DMS53 treated with DMSO at 0.1 percent for 48 hours (cell line): Measurements from ENCODE around the gene ZNF503.
A peak's percentile ranks its signal among the peaks of the same experiment; 100 is the strongest.

Experiments used
- DNase-seq: peaks from one replicate; lab custom pipeline; 2025; ENCODE audit not compliant: unreplicated experiment; lab: John Stamatoyannopoulos, UW

Gene ZNF503

DNA sequence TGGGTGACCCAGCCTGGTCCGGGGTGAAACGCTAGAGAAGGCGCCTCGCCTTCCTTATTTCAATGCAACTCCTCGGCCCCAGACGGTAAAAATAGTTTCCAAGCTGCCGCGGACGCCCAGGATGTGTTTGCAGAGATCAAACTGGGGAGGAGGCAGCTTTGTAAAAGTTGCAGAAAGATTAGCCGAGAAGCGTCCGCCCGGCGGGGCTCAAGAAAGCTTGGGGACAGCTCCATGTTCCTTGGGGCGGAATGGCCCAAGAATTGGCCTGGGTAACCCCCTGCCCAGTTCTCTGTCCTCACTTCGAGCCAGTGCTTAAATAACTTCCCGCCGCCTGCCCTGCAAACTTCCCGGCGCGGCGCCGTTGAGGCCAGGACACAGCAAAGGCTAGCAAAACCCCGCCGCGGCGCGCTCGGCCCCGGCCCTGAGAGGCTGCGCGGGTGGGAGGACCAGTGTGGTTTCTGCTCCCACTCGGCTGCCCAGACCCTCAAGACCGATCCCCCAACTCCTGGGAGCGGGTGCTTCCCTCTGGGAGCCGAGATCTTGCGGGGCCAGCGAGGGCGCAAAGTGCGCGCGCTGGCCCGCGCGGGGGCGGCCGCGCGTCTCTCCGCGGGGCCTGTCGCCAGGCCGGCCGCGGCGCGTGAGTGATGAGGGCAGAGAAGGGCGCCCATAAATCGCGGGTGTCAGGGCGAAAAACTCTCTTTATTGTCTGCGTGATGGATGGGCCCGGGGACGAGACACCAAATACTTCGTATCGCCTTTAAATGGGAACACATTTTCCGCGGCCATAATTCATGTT lies 6.3 kb upstream of the ZNF503 start:
- no peak for DNase-seq

DNA sequence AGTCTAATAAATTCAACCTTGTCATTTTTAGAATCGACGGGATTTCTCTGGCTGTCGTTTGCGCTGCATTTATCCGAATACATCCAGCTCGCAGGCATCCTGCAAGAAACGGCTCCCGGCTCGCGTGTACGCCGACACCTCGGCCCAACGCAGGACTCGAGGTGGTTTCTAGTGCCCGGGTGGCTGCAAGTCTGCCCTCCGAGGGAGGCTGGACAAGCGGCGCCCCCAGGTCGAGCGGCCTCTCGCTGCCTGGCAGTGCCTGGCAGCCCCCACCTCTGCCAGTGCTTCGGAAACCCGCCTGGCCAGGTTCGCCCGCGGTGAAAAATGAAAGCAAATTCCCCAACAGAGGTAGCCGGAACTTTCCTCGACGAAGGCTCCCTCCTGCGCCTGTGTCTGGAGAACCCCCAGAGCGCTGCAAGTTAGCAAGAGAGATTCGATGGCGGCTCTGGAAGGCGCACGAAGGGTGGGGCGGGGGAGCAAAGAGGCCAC lies 5.7 kb upstream of the ZNF503 start:
- DNase-seq = no peak

DNA sequence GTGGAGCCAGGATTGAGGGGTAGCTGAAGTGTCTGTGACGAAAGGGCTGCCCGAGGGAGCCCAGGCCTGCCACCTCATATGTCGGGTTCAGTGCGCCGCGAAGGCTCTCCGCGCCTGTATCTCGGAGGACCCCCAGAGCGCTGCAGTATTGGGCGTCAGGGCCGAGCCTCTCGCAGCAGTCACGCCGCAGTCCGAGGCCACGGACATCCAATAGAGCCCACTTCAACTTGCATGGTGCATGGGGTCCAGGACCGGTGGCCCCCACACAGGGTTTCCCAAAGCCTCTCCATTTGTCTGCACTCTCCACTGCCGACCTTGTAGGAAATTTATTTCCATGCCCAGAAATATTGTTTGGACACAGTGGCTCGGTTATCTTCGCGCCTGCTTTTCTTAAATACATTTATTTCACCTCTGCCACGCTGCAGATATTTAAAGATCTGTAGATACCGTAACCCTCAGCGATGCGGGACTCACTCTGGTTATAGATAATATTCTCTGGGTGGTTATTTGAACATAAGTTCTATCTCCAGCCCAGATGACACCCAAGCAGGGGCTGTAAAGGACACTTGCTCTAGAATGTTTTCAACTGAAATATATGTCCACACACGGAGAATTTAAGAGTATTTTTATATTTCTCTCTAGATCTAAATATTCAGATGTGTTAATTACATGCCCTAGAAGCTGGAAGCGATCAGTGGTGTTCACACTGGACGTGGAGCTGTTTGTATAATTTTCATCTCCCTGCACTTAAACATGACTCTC lies 5.1 kb upstream of the ZNF503 start:
- no peak for DNase-seq

DNA sequence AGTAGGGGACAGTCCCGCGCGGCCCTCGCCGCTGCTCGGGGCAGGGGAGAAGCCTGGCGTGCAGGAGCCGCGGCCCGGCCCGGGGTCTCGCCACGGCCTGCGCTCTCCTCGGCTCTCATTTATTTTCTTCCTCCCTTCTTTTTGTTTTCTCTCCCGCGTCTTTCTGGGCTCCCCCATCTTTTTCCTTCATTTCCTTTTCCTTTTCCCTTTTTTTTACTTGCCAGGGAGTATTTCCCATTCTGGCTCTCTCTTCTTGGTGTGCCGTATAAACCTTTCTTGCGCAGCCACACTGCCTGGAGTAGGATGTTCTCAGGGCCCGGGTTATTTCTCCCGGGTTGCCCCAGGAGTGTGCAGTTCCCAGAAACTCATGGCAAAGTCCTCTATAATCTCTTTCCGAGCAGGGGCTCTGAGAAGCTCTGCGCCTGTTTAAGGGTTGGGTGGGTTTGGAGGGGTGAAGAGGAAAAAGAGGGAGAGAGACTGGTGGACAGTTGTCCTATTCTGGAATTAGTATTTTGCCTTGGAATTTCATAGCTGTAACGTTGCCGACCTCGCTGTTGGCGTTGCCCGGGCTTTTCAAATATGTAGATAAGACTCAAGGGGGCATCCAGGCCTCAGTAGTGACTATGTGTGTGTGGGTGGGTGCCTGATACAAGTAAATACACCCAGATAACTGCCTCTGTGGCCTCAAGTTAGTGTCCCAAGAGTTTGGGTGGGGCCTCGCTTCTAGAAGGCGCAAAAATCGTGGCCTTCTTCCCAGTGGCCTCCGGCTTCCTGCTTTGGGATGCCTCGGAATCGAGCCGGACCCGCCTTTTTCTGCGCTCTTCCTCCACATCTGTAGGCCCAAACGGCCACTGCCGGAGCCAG lies 4.3 kb upstream of the ZNF503 start:
- DNase-seq = no peak

DNA sequence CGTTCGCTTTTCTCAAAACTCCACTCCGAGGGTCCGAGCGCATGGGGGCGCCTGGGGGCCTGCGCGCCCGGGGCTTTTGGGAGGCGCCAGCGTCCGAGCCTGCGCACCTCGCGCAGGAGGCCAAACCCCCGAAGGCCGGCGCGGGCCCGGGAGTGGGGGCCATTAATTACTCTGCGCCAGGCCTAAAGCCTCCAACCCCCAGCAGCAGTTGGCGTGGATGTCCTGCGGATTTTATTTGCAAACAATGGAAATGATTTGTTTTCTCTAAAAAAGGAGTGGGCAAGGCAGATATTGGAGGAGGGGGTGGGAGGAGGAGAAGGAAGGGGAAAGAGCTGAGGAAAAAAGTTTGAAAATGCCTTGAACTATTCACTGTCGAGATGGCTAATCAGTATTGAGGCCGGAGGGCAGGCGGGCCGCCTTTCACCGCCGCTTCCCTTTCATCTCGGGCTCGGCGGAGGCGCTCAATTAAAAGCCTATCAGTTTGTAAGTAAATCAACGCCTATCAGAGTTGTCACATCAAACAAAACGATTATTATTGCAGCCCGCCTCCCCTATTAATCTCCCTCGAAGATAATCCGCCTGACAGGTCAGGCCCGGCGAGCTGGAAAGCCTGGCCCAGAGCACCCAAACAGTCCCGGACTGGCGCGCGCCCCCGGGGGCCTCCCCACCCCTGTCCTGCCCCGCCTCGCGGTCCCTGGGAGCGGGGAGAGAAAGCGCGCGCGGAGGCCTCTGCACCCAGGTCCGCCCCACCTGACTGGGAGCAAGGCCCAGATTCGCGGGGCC lies 3.4 kb upstream of the ZNF503 start:
- DNase-seq = no peak

DNA sequence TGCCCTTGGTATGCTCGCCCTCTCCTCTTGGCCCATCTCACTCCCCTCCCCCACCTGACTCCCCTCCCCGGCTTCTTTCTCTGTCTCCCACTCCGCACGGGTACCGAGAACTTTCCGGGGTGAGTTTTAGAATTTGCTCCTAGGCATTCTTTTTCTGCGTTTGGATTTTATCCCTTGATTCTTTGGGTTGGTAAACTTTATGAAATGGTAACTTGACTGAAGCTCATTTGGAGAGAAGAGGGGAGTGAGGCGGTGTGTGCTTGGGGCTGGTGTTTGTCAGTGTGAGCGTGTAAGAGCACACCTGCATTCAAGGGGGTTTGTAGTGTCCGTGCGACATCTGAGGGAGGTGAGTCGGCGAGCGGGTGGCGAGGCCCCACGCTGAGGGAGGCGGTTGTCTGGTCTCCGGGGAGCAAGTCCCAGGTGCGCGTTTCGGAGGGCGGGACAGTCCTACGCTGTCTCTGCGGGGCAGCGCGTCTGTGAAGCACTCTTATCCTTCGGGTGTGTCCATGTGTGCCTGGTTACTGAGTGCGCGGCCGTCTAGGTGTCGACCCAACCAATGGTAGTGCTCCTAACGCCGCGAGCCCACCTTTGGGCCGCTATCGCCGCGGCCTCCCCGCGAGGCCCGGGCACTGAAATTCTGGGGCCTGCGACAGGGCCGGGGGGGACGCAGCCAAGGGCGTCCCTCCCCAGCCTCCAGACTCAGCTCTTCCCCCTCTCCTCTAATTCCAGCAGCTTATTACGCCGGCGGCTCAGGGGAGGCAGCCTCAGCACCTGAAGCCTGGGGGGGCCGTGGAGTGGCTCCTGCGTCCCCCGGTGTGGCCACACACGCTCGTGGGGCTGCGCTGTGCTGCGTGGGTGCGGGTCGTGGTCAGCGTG lies 2.6 kb upstream of the ZNF503 start:
- DNase-seq = peak; percentile 72

DNA sequence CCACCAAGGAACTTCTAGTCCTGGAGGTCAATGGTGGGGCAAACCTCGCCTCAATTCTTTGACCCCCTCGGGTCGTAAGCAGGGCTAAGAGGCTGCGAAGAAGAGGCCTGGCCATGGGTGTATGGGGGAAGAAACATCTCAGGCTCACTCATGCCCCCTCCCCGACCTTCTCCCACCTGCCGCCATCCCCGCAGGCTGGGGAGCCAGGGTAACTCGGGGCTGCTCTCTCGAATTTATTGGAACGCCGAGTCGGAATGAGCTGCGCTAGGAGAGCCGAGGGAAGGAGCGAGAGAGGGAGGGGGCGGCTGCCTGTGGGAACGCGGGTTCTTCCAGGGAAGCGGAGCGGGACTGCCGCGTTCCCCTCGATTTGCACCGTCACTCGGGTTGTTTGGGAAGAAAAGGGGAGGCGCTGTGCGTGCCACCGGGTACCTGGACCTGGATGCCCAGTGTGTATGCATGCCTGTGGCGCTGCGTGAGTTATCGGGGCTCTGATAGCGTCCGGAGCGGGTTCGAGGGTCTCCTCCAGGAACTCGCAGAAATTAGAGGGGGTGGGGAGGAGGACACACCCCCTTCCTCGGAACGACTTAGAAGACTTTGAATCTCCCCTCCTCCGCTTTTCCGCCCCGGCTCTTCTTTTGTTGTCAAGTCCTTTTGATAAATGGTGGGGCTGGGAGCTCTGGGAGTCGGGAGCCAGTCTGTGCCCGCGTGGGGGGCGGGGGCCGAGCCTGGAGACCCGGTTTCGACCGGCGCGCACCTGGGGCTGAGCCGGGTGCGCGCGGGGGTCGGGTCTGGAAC lies 1.8 kb upstream of the ZNF503 start:
- DNase-seq = peak; percentile 61

DNA sequence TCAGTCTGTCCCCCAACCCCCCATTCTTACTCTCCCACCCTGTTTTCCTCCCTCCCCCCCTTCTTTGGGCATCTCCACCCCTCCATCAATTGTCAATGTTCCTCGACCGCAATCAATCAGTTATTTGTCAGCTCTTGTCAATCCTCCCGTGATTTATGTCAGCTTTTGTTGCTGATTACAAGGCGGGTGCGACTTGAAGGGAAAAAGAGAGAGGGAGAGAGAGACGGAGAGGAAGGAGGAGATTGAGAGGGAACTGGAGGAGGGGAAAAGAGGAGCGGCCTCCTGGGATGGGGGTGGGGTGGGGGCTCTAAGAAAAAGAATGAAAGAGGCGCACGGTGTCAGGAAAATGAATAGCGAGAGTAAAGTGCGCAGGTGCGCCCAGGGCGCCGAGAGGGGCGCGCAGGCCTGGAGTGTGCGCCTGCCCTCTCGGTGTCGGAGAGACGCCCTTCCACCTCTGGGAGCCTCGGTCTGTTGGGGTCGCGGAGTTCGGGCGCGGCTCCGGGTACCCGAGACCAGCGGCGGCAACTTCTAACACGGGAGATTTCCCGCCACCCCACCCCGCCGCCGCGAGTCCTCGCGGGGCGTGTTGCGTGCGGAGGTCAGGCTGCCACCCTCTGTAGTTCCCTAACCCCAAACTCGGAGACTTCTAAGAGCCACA lies 1.1 kb upstream of the ZNF503 start:
- DNase-seq = peak; percentile 80

DNA sequence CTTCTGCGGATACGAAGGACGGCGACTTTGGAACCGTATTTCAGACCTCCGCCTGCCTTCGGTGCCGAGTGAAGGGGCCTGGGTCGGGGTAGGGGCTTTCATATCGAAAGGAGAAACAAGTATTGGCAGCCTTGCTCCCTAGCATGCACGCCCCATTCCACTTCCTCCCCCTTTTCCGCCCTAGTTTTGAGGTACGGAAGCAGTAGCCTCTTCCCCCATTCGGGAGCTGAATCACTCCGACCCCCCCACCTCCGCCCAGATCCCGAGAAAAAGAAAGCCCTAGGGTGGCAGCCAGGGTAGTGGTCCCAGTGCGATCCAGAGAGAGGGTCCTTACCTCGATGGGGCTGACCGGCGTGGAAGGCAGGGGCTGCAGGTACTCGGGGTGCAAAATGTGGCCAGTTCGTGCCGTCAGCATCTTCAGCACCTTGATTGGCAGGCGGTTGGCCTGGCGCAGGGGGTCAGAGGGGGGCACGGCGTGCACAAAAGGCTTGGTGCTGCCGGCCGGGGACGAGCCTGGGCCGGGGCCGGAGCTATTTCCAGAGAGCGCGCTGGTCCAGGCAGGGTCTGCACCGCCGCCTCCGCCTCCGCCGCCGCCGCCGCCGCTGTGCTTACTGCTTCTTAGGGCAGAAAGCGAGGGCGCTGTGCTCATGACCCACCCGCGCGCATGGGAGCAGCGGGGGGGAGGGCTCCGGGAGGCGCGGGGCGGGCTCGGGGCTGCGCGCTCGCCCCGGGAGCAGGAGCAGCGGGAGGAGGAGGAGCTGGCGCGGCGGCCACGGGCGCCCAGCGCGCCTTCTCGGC lies 594 bp downstream of the ZNF503 start:
- no peak for DNase-seq

DNA sequence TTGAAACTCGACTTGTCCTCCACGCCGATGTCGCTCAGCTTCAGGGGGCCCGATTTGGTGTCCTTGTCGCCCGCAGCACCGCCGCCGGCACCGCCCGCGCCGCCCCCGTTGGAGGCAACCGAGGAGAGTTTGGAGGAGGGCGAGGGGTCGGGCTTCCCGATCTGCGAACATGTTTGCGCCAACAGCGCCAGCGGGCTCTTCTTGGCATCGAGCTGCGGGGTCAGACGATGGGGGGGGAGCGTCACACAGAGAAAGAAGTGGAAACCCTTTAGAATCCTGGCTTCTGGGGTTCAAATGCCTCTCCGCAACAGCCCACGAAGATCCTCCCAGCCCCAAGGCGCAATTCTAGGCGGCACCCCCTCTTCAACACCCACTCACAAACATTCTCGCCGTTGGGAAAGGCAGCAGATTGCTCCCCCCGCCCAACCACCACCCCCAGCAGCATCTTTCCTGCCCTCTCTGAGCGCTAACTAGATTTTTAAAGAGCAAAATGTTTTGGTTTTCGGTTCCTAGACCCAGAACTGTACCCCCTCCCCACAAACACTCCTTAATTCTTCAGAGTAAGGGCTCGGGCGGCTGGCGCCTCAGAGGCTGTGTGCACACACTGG lies 1.3 kb downstream of the ZNF503 start:
- DNase-seq = no peak

DNA sequence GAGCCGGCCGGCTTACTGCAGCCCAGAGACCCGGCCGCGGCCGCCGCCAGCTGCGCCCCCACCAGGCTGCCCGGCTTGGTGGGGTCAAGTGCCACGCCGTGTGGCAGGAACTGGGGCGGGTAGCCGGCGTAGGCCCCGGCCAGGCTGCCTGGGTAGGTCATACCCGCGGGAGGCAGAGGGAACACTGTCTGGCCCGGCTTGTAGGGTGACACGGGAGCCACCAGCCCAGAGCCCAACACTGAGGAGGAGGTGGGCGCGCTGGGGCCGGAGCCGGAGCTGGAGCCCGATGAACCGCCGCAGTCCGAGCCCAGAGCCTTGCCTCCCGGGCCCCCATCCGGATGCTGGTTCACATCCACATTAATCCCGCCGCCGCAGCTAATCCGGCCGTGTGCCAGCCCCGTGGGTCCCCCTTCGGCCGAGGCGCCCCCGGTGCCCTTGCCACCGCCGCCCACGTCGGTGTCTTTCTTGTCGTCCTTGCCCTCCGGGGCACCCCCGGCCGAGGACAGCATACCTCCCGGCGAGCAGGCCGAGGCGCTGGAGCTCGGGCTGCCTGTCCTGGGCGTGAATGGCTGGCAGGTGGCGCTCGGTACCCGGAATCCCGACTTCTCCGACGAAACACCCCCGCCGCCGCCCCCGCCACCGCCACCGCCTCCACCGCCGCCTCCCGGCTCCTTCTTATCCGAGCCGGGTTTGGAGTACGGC lies 2.0 kb downstream of the ZNF503 start:
- peak; percentile 58 for DNase-seq

DNA sequence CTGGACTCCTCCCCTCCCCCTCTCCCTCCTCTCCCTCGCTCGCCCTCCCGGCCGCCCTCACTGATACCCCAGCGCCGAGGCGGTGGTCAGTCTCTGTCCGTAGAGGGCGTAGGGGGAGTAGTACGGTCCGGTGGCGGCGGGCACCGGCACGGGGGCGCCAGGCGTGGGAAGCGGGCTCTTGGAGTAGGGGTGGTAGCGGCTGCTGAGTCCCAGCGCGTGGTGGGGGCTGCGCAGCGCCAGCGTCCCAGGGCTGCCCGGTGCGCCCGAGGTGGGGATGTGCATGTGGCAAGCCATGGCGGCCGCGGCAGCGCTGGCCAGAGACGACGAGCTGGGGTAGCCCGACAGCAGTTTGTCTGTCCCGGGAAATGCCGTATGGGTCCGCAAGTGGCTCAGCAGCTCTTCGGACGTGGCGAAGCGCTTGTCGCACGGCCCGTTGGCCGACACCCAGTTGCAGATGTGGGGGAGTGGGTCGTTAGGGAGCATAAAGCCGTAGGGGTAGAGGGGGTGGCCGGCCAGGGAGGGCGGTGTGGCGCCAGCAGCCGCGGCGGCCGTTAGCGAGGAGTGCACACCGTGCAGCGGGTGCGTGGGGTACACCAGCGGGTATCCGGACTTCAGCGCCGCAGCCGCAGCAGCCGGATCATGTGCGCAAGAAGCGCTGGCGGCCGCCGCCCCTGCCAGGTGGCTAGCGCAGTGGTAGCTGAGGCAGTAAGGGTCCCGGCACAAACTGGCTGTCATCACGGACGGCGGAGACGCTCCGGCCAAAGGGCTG lies 2.7 kb downstream of the ZNF503 start:
- DNase-seq = peak; percentile 60

DNA sequence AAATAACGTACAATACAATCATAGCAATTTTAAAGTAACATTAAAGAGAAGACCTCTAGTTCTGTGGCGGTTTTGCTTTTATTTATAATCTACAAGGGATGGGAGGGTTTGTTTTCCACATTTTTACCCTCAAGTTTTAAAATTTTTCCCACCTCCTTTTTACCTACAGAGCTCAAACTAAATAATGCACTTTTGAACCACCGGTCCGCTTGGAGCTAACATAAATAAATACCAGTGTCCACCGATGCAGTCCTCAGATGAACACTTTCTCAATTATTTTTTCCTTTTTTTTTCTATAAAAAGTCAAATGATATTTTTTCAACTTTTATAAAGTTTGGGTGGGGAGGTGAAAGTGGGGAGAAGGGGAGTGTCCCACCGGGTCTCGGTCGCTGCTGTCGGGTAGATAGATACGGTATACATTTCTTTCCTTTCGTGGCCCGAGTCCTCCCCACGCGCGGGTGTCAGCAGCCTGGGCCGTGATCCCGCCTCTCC lies 3.3 kb downstream of the ZNF503 start:
- DNase-seq = peak; percentile 23

DNA sequence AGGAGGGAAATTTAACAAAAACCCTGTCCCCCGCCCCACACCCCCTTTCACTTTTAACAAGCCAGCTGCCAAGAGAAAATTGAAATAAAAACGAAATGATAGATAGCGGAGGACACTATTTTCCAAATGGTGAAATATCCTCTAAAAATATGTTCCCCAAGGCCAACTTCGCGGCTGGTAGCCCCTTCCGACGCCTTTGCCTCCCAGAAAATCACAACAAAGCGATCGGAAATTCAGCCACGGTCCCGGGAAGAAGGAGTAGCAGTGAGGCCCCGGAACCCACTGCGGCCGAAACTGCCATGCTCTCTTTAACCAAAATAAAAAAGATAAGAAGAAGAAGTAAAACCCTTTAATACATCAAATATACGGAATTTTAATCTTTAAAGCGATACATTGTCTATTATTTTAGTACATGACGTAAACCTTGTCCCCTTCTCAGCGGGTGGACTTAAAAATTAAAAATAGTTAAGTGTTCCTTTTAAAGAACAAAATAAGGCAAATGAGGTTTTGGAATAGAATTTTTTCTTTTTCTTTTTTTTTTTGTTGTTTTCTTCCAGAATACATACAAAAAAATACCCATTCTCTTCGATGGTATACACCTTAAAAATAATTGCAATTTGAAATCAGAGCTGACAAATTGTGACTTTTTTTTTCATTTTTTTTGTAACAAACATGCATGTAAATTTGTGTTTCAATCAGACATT lies 3.9 kb downstream of the ZNF503 start:
- DNase-seq = peak; percentile 23
